ENCODE data around the gene CBFA2T2. TPM values are rescaled to one million over a fixed set of nuclear protein-coding genes. Genes with fewer than 3 reads are reported as not detected.

CBFA2T2 gene
- polyA plus RNA-seq, 3 donors = 1.7 to 9.7 (median 4.9) TPM

DNA sequence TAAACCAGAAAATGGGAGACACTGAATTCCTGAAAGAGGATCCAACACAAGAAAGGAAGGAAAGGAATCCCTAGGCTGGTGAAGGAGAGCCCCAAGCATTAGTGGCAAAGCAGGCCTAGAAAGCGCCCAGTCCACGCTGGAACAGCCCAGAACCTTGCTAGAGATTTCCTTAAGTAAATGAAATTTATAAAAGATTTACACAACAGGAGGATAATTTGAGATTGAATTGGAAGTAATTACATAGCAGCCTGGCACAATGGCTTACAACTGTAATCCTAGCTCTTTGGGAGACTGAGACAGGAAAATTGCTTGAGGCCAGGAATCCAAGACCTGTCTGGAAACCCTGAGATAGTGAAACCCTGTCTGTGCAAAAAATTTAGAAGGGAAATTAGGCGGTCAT lies 145.4 kb downstream of the CBFA2T2 start:
- H3K9me3 Mint-ChIP-seq = no peaks in the 10 kb centered on the region
- 100% methylated on average over 1 of the region's 3 CpGs for WGBS (ENCODE audit: insufficient coverage)
- no peaks in the 10 kb centered on the region for H3K9me3 ChIP-seq (replicated peaks in 1 of 2; ENCODE audit: control insufficient read depth in 1 of 2, insufficient read depth in 1 of 2, low read length in 2 of 2)
- no peak overlapping the region for H3K4me3 ChIP-seq (replicated peaks in 1 of 3; ENCODE audit: low read depth in 2 of 3, low read length in 3 of 3)
- H3K27ac Mint-ChIP-seq = no peak overlapping the region
- no peak overlapping the region for H3K27ac ChIP-seq (ENCODE audit: low read depth in 1 of 2, low read length in 2 of 2)
- no peaks in the 10 kb centered on the region for H3K4me1 Mint-ChIP-seq
- peaks cover 0 to 6% (median 0%) of the 10 kb centered on the region in 3 donors for H3K27me3 Mint-ChIP-seq (ENCODE audit: low read depth in 3 of 3)
- H3K4me2 ChIP-seq (replicated peaks; ENCODE audit: extremely low read depth, low read length, poor library complexity, severe bottlenecking) = no peak overlapping the region
- H3K79me2 ChIP-seq (ENCODE audit: insufficient read depth, low read length) = no peaks in the 10 kb centered on the region
- no peak overlapping the region for H3K9ac ChIP-seq (ENCODE audit: insufficient read depth, low read length, poor library complexity, severe bottlenecking)
- no peaks in the 10 kb centered on the region for H3K27me3 ChIP-seq (ENCODE audit: control insufficient read depth in 2 of 2, insufficient read depth in 2 of 2, low read length in 2 of 2)
- peaks cover 56 to 70% of the 10 kb centered on the region in 2 donors for H3K36me3 Mint-ChIP-seq
- TF ChIP-seq, protein P1, sequence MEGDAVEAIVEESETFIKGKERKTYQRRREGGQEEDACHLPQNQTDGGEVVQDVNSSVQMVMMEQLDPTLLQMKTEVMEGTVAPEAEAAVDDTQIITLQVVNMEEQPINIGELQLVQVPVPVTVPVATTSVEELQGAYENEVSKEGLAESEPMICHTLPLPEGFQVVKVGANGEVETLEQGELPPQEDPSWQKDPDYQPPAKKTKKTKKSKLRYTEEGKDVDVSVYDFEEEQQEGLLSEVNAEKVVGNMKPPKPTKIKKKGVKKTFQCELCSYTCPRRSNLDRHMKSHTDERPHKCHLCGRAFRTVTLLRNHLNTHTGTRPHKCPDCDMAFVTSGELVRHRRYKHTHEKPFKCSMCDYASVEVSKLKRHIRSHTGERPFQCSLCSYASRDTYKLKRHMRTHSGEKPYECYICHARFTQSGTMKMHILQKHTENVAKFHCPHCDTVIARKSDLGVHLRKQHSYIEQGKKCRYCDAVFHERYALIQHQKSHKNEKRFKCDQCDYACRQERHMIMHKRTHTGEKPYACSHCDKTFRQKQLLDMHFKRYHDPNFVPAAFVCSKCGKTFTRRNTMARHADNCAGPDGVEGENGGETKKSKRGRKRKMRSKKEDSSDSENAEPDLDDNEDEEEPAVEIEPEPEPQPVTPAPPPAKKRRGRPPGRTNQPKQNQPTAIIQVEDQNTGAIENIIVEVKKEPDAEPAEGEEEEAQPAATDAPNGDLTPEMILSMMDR (IDR thresholded peaks at IDR 0.05) = no peak
- no peak for DNase-seq
- H2AFZ ChIP-seq (ENCODE audit: insufficient read depth, low read depth, low read length, poor library complexity, severe bottlenecking) = no peak overlapping the region
- no peaks in the 10 kb centered on the region for H3K4me1 ChIP-seq (ENCODE audit: control insufficient read depth in 1 of 2, insufficient read depth in 2 of 2, low read length in 2 of 2)
- H4K20me1 ChIP-seq (ENCODE audit: insufficient read depth, low read length) = no peaks in the 10 kb centered on the region
- intact Hi-C loops (cut with micrococcal nuclease) = no loop called here
- H3K4me3 Mint-ChIP-seq = no peak overlapping the region
- H3K36me3 ChIP-seq (replicated peaks in 1 of 2; ENCODE audit: control insufficient read depth in 1 of 2, insufficient read depth in 2 of 2, low read length in 2 of 2) = peaks cover 41 to 72% of the 10 kb centered on the region in 2 donors

DNA sequence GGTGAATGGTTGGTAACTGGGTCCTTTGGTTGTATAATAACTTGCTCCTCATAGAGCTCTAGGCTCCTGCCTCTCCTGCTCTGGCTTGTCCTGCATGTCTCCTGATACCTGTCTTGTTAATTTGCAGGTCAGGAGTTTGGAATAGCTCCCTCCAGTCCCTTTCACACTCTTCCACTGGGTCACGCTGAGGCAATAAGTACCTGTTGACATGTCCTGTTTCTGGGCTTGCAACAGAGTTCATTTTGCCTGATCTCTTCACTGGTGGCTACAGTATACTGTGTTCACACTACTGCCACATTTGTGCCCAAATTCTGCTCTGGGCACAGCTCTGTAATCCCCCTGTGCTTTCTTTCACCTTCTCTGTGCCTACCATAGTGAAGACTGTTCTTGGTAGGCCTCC lies 146.9 kb downstream of the CBFA2T2 start:
- DNase-seq = no peak
- no peaks in the 10 kb centered on the region for H3K27me3 ChIP-seq (ENCODE audit: control insufficient read depth in 2 of 2, insufficient read depth in 2 of 2, low read length in 2 of 2)
- H3K9me3 ChIP-seq (replicated peaks in 1 of 2; ENCODE audit: control insufficient read depth in 1 of 2, insufficient read depth in 1 of 2, low read length in 2 of 2) = no peaks in the 10 kb centered on the region
- Mint-ChIP-seq H3K36me3 (peaks cover 53 to 74% of the 10 kb centered on the region in 2 donors), H3K27ac (peak overlapping the region in 1 of 7 donors; percentile 80), H3K27me3 (ENCODE audit: low read depth in 3 of 3) (peaks cover 0 to 6% (median 0%) of the 10 kb centered on the region in 3 donors), H3K4me1 (no peaks in the 10 kb centered on the region), H3K9me3 (no peaks in the 10 kb centered on the region), H3K4me3 (no peak overlapping the region)
- H2AFZ ChIP-seq (ENCODE audit: insufficient read depth, low read depth, low read length, poor library complexity, severe bottlenecking) = no peak overlapping the region
- no peak overlapping the region for H3K27ac ChIP-seq (ENCODE audit: low read depth in 1 of 2, low read length in 2 of 2)
- H3K4me3 ChIP-seq (replicated peaks in 1 of 3; ENCODE audit: low read depth in 2 of 3, low read length in 3 of 3) = no peak overlapping the region
- H3K4me2 ChIP-seq (replicated peaks; ENCODE audit: extremely low read depth, low read length, poor library complexity, severe bottlenecking) = no peak overlapping the region
- H3K36me3 ChIP-seq (replicated peaks in 1 of 2; ENCODE audit: control insufficient read depth in 1 of 2, insufficient read depth in 2 of 2, low read length in 2 of 2) = peaks cover 37 to 72% of the 10 kb centered on the region in 2 donors
- no peaks in the 10 kb centered on the region for H3K4me1 ChIP-seq (ENCODE audit: control insufficient read depth in 1 of 2, insufficient read depth in 2 of 2, low read length in 2 of 2)
- intact Hi-C loops (cut with micrococcal nuclease) = no loop called here
- no peaks in the 10 kb centered on the region for H4K20me1 ChIP-seq (ENCODE audit: insufficient read depth, low read length)
- H3K79me2 ChIP-seq (ENCODE audit: insufficient read depth, low read length) = no peaks in the 10 kb centered on the region
- 100% methylated on average over 1 of the region's 1 CpG for WGBS (ENCODE audit: insufficient coverage)
- TF ChIP-seq, protein P1 (IDR thresholded peaks at IDR 0.05) = no peak
- H3K9ac ChIP-seq (ENCODE audit: insufficient read depth, low read length, poor library complexity, severe bottlenecking) = no peak overlapping the region

Data from CD14-positive monocyte (primary cell).